HG03575 (cell line): ENCODE results near the gene PVALEF.

Experiments
- ATAC-seq: cut with Tn5 transposase; IDR thresholded peaks from one replicate; pipeline ENCODE4 v1.9.1; 2021; ENCODE audit not compliant: unreplicated experiment, insufficient number of reproducible peaks, low FRiP score; ENCODE audit errors: extremely low read depth

PVALEF gene

GRCh38 chr17:81173052-81173761 lies 7.9 kb downstream of the PVALEF start:
- ATAC-seq: no peak

- ATAC-seq: no peak
Measured at GRCh38 chr17:81173762-81174155, 8.5 kb downstream of the PVALEF start.

- no peak for ATAC-seq
Measured at GRCh38 chr17:81176666-81177065, 11.4 kb downstream of the PVALEF start.

- ATAC-seq: no peak
Measured at GRCh38 chr17:81178136-81179091, 13.1 kb downstream of the PVALEF start.

GRCh38 chr17:81179220-81179619 lies 13.9 kb downstream of the PVALEF start:
- ATAC-seq: no peak

GRCh38 chr17:81179861-81180260 lies 14.6 kb downstream of the PVALEF start:
- ATAC-seq: no peak

- no peak for ATAC-seq
Measured at GRCh38 chr17:81180836-81181810, 15.8 kb downstream of the PVALEF start.

- ATAC-seq: no peak
Measured at GRCh38 chr17:81181811-81182185, 16.5 kb downstream of the PVALEF start.

- no peak for ATAC-seq
Measured at GRCh38 chr17:81182596-81182995, 17.3 kb downstream of the PVALEF start.

- ATAC-seq: no peak
Measured at GRCh38 chr17:81183316-81183715, 18.0 kb downstream of the PVALEF start.

GRCh38 chr17:81183807-81184206 lies 18.5 kb downstream of the PVALEF start:
- no peak for ATAC-seq

GRCh38 chr17:81184555-81184954 lies 19.2 kb downstream of the PVALEF start:
- ATAC-seq: no peak

GRCh38 chr17:81186203-81186602 lies 20.9 kb downstream of the PVALEF start:
- no peak for ATAC-seq

GRCh38 chr17:81187120-81187519 lies 21.8 kb downstream of the PVALEF start:
- no peak for ATAC-seq

- no peak for ATAC-seq
Measured at GRCh38 chr17:81187586-81188490, 22.5 kb downstream of the PVALEF start.

GRCh38 chr17:81188491-81188840 lies 23.2 kb downstream of the PVALEF start:
- no peak for ATAC-seq

- ATAC-seq: no peak
Measured at GRCh38 chr17:81189016-81189415, 23.7 kb downstream of the PVALEF start.
